Ascending aorta (tissue), 2 donors: ENCODE results near the gene RNF113B. TPM values are rescaled to one million over a fixed set of nuclear protein-coding genes. Genes with fewer than 3 reads are reported as not detected.
A peak's percentile ranks its signal among the peaks of the same experiment; 100 is the strongest.

ENCODE experiments used
- DNase-seq, 2 donors: peaks; one replicate each; pipeline ENCODE4 v3.0.0-alpha.2; 2019; ENCODE audit warnings: low spot score in 2 of 2
- H3K27ac ChIP-seq, 2 donors: fragments of 200-600 bp; sonication (generic); one replicate each; pipeline ENCODE4 v1.5.1; 2016 to 2017; ENCODE audit warnings: mild to moderate bottlenecking in 1 of 2
- H3K27me3 ChIP-seq: fragments of 200-600 bp; sonication (generic); one replicate; pipeline ENCODE4 v1.5.1; 2017
- H3K36me3 ChIP-seq, 2 donors: fragments of 200-600 bp; sonication (generic); one replicate each; pipeline ENCODE4 v1.5.1; 2016
- H3K4me1 ChIP-seq, 2 donors: fragments of 200-600 bp; sonication (generic); one replicate each; pipeline ENCODE4 v1.5.1; 2016 to 2017; ENCODE audit warnings: mild to moderate bottlenecking in 1 of 2
- H3K4me3 ChIP-seq, 2 donors: fragments of 200-600 bp; sonication (generic); one replicate each; pipeline ENCODE4 v1.5.1; 2016 to 2017; ENCODE audit warnings: mild to moderate bottlenecking in 1 of 2
- H3K9me3 ChIP-seq, 2 donors: fragments of 200-600 bp; sonication (generic); one replicate each; pipeline ENCODE4 v1.5.1; 2016
- intact Hi-C: fragments of 100-400 bp; cut with DNase I; formaldehyde crosslinking; loops from one replicate; pipeline ENCODE4 v1.15.1; 2023
- total RNA-seq: library from RNA; depleted of rRNA; stranded (reverse); fragments of >200 nt; gene quantifications from one replicate; pipeline ENCODE4 v1.1.0, GENCODE V29; 2016
- TF ChIP-seq, protein P1 (sequence below), 3 experiments: fragments of 200-600 bp in 2 of 3; fragments of 450-650 bp in 1 of 3; sonication (generic) in 2 of 3; IDR thresholded peaks; one replicate each; pipeline ENCODE4 v1.5.1; 2016 to 2019; ENCODE audit warnings: antibody characterized with exemption in 3 of 3, mild to moderate bottlenecking in 1 of 3, moderate library complexity in 1 of 3

Gene RNF113B
- total RNA-seq, 1 donor from 2014 or later, result not detected

DNA sequence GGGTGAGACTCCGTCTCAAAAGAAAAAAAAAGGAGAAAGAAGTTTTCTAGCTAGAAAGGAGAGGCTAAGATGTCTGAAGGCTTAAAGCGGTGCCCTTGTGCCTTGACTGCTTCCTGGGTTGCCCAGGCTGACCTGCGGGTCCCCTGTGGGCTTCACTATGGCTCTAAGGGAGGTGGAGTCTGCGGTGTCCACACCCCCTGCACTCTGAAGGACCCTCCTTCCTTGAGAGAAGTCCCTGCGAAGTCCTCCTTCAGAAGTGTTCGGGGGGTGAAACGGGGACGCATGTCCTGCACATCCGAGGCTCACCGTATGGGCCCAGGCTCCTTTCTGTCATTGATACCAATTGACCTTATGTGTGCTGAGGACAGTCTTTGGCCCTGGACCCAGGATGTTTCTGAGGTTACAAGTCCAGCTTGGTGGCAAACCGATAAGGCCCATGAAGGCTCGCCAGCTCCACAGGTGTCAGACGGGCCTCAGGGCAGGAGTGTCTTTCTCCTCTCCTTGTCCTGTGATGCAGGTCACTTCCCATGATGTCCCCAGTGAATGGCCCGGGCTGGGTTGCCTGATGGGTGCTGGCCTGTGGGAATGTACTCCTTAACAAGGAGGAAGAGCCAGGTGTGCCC is 11.6 kb upstream of the RNF113B start:
- Histone ChIP-seq H3K36me3 (no peaks in the 10 kb centered on the region), H3K4me1 (no peaks in the 10 kb centered on the region), H3K9me3 (no peaks in the 10 kb centered on the region), H3K4me3 (no peak overlapping the region), H3K27me3 (no peaks in the 10 kb centered on the region), H3K27ac (peak overlapping the region in 1 of 2 donors; percentile 62)
- intact Hi-C loops, result no loop called here
- TF ChIP-seq, protein P1, sequence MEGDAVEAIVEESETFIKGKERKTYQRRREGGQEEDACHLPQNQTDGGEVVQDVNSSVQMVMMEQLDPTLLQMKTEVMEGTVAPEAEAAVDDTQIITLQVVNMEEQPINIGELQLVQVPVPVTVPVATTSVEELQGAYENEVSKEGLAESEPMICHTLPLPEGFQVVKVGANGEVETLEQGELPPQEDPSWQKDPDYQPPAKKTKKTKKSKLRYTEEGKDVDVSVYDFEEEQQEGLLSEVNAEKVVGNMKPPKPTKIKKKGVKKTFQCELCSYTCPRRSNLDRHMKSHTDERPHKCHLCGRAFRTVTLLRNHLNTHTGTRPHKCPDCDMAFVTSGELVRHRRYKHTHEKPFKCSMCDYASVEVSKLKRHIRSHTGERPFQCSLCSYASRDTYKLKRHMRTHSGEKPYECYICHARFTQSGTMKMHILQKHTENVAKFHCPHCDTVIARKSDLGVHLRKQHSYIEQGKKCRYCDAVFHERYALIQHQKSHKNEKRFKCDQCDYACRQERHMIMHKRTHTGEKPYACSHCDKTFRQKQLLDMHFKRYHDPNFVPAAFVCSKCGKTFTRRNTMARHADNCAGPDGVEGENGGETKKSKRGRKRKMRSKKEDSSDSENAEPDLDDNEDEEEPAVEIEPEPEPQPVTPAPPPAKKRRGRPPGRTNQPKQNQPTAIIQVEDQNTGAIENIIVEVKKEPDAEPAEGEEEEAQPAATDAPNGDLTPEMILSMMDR (IDR thresholded peaks at IDR 0.05), result no peak
- no peak for DNase-seq

DNA sequence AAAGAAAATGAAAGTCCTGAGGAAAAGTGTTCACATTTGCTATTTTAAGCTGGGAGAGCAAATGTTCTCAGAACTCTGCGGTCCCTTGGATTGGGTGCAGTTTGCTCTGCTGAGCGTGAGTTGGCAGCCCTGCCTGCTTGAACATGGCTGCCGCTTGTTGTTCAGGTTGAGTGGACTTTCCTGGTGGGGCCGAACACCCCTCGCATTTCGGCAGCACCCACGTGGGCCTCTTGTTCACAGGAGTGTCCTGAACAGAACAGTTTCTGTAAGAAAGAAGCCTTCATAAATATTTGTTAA is 10.8 kb upstream of the RNF113B start:
- no peaks in the 10 kb centered on the region for H3K4me1 ChIP-seq
- H3K36me3 ChIP-seq, result no peaks in the 10 kb centered on the region
- DNase-seq, result no peak
- H3K27ac ChIP-seq, result peak overlapping the region in 1 of 2 donors; percentile 62
- H3K9me3 ChIP-seq, result no peaks in the 10 kb centered on the region
- H3K4me3 ChIP-seq, result no peak overlapping the region
- intact Hi-C loops, result no loop called here
- no peaks in the 10 kb centered on the region for H3K27me3 ChIP-seq
- TF ChIP-seq, protein P1 (IDR thresholded peaks at IDR 0.05), result no peak

DNA sequence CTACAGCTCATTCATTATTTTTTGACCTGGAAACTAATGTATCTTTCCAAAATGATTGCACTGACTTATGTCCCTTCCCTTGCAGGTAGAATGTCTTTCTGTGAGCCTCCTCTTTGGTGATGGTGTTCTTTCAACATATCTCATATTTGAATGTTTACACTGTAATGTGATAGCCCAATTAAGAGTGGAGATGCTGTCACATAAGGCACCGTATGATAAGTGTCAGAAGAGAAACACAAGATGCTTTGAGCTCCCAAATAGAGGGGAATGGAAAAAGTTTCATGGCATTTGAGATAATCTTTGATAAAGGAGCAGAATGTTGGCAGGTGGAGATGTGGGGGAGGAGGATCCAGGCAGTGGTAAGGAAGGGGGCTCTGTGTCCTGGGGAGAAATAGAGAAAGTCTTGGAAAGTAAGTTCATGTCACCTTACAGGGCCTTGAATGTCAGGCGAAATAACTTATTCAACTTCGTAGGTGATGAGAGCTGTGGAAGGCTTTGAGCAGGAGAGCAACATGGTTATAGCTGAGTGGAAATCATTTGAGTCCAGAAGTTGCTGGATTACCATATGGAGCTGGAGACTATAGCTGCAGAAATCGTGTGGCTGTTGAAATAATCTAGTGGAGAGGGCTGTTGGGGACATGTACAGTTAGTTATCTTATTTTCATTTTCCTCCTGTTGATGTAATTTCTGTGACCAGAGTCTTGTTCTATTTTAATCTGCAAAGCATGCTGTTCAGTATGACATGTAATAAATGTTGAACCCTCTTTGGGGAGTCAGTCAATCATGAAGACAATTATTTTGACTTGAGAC is 10.3 kb upstream of the RNF113B start:
- H3K36me3 ChIP-seq, result no peaks in the 10 kb centered on the region
- intact Hi-C loops, result no loop called here
- H3K9me3 ChIP-seq, result no peaks in the 10 kb centered on the region
- H3K27me3 ChIP-seq, result no peaks in the 10 kb centered on the region
- no peak overlapping the region for H3K4me3 ChIP-seq
- peak overlapping the region in 1 of 2 donors; percentile 62 for H3K27ac ChIP-seq
- DNase-seq, result no peak
- H3K4me1 ChIP-seq, result no peaks in the 10 kb centered on the region
- TF ChIP-seq, protein P1 (IDR thresholded peaks at IDR 0.05), result no peak

DNA sequence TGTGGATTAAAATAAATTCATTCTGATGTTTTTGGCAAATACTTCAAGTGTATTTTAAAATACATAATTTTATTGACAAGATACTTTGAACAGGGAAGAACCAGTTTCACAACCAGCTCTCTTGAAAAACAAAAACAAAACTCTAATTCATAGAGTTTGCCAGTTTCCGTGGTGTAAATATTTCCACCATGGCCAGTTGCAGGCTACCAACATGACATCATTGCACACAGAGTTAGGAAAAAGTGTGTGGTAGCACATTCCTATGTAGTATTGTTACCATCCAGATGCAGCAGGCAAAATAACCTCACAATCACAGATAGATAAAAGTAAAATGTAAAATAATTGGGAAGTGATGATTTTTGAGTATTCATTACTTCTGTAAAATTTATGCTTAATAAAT is 7.7 kb upstream of the RNF113B start:
- Histone ChIP-seq H3K27me3 (no peaks in the 10 kb centered on the region), H3K27ac (no peak overlapping the region), H3K4me1 (no peaks in the 10 kb centered on the region), H3K9me3 (no peaks in the 10 kb centered on the region), H3K4me3 (no peak overlapping the region), H3K36me3 (no peaks in the 10 kb centered on the region)
- TF ChIP-seq, protein P1 (IDR thresholded peaks at IDR 0.05), result no peak
- intact Hi-C loops, result no loop called here
- no peak for DNase-seq

DNA sequence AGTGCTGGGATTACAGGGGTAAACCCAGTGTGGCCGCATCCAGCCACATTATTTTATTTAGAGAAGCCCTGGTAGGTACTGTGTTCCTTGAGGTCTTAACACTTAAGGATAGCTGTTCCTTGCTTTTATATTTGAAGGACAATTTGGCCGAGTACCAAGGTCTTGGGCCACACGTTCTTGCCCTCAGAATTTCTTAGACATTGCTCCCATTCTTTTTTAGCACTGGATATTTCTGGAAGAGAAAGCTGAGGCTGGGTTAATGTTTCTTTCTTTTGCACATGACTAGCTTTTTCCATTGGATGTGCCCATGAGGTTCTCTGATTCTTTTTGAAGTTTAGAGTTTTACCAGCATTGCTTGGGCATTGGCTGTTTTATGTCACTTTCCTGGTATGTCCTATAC is 5.5 kb upstream of the RNF113B start:
- Histone ChIP-seq H3K4me1 (no peaks in the 10 kb centered on the region), H3K4me3 (no peak overlapping the region), H3K9me3 (no peaks in the 10 kb centered on the region), H3K27me3 (no peaks in the 10 kb centered on the region), H3K27ac (peak overlapping the region in 1 of 2 donors; percentile 63), H3K36me3 (no peaks in the 10 kb centered on the region)
- DNase-seq, result no peak
- TF ChIP-seq, protein P1 (IDR thresholded peaks at IDR 0.05), result no peak
- intact Hi-C loops, result no loop called here
